MM.1S (cell line): ENCODE data around the gene FAM81A.
A peak's percentile ranks its signal among the peaks of the same experiment; 100 is the strongest.

Experiments
- DNase-seq: peaks from one replicate; pipeline ENCODE4 v3.0.0-alpha.2; 2015
- H2AFZ ChIP-seq: fragments of 300-600 bp; sonication (generic); 2 replicates; pipeline ENCODE4 v1.6.0; 2016; ENCODE audit warnings: antibody characterized with exemption, low read length
- H3F3A ChIP-seq: fragments of 300-600 bp; sonication (generic); 2 replicates; pipeline ENCODE4 v1.6.1; 2016; ENCODE audit warnings: mild to moderate bottlenecking, antibody characterized with exemption, low read length, moderate library complexity, mixed read lengths; ENCODE audit not compliant: insufficient read depth
- H3K27ac ChIP-seq: fragments of 300-600 bp; sonication (generic); 2 replicates; pipeline ENCODE4 v1.5.1; 2016; ENCODE audit warnings: mild to moderate bottlenecking, low read length
- H3K27me3 ChIP-seq: fragments of 300-600 bp; sonication (generic); replicated peaks from 2 replicates; pipeline ENCODE4 v1.6.0; 2016; ENCODE audit warnings: low read length; ENCODE audit not compliant: insufficient read depth
- H3K36me3 ChIP-seq: fragments of 300-600 bp; sonication (generic); replicated peaks from 2 replicates; pipeline ENCODE4 v1.6.1; 2016; ENCODE audit warnings: mild to moderate bottlenecking, low read length, mixed read lengths; ENCODE audit not compliant: insufficient read depth
- H3K4me1 ChIP-seq: fragments of 300-600 bp; sonication (generic); 2 replicates; pipeline ENCODE4 v1.6.1; 2016; ENCODE audit warnings: low read length, mixed read lengths
- H3K4me2 ChIP-seq: fragments of 300-600 bp; sonication (generic); 2 replicates; pipeline ENCODE4 v1.6.0; 2016; ENCODE audit warnings: low read depth, low read length
- H3K4me3 ChIP-seq: fragments of 300-600 bp; sonication (generic); 2 replicates; pipeline ENCODE4 v1.5.1; 2016; ENCODE audit warnings: low read length, mixed read lengths
- H3K79me2 ChIP-seq: fragments of 300-600 bp; sonication (generic); 2 replicates; pipeline ENCODE4 v1.6.1; 2016; ENCODE audit warnings: mixed run types, low read length, mixed read lengths
- H3K9ac ChIP-seq: fragments of 300-600 bp; sonication (generic); 2 replicates; pipeline ENCODE4 v1.6.1; 2016; ENCODE audit warnings: low read length, mixed read lengths
- H3K9me2 ChIP-seq: fragments of 300-600 bp; sonication (generic); replicated peaks from 2 replicates; pipeline ENCODE4 v1.6.1; 2016; ENCODE audit warnings: mild to moderate bottlenecking, low read length, mixed read lengths; ENCODE audit not compliant: insufficient read depth
- H3K9me3 ChIP-seq: fragments of 300-600 bp; sonication (generic); replicated peaks from 2 replicates; pipeline ENCODE4 v1.6.1; 2016; ENCODE audit warnings: mild to moderate bottlenecking, low read length, mixed read lengths; ENCODE audit not compliant: insufficient read depth
- H4K20me1 ChIP-seq: fragments of 300-600 bp; sonication (generic); 2 replicates; pipeline ENCODE4 v1.6.1; 2016; ENCODE audit warnings: mild to moderate bottlenecking, low read length, moderate library complexity, mixed read lengths; ENCODE audit not compliant: insufficient read depth
- CTCF ChIP-seq: fragments of 300-600 bp; sonication (generic); IDR thresholded peaks from 2 replicates; pipeline ENCODE4 v1.5.1; 2016; ENCODE audit warnings: antibody characterized with exemption, low read length, mixed read lengths
- EZH2 ChIP-seq: fragments of 300-600 bp; sonication (generic); optimal IDR thresholded peaks from 2 replicates; pipeline ENCODE3; 2017; ENCODE audit warnings: low read depth, mild to moderate bottlenecking, antibody characterized with exemption, low read length, mixed read lengths
- EZH2phosphoT487 ChIP-seq: fragments of 300-600 bp; sonication (generic); IDR thresholded peaks from 2 replicates; pipeline ENCODE4 v1.6.1; 2018; ENCODE audit warnings: antibody characterized with exemption, low read length

FAM81A gene

GRCh38 chr15:59434481-59434880 is 3.5 kb upstream of the FAM81A start:
- H3K9me3 ChIP-seq = no peaks in the 10 kb centered on the region
- H4K20me1 ChIP-seq = no peaks in the 10 kb centered on the region
- H3K4me1 ChIP-seq = no peaks in the 10 kb centered on the region
- H3K4me2 ChIP-seq = no peak overlapping the region
- no peaks in the 10 kb centered on the region for H3K79me2 ChIP-seq
- no peaks in the 10 kb centered on the region for H3K9me2 ChIP-seq
- H3K9ac ChIP-seq = no peak overlapping the region
- H3F3A ChIP-seq = no peaks in the 10 kb centered on the region
- no peak overlapping the region for H3K4me3 ChIP-seq
- TF ChIP-seq CTCF (no peak), EZH2 (no peak), EZH2phosphoT487 (no peak)
- H3K27ac ChIP-seq = no peak overlapping the region
- H3K36me3 ChIP-seq = no peaks in the 10 kb centered on the region
- H2AFZ ChIP-seq = no peak overlapping the region
- 0 out of 2 replicates have a peak, but pooled peaks cover 5% of the 10 kb centered on the region for H3K27me3 ChIP-seq
- DNase-seq = no peak

GRCh38 chr15:59436774-59437141 is 1.2 kb upstream of the FAM81A start:
- 0 out of 2 replicates have a peak, but pooled peaks cover 5% of the 10 kb centered on the region for H3K27me3 ChIP-seq
- H3K27ac ChIP-seq = no peak overlapping the region
- H4K20me1 ChIP-seq = no peaks in the 10 kb centered on the region
- no peaks in the 10 kb centered on the region for H3K4me1 ChIP-seq
- H2AFZ ChIP-seq = no peak overlapping the region
- no peak for TF ChIP-seq EZH2
- no peak for TF ChIP-seq CTCF
- TF ChIP-seq EZH2phosphoT487 = no peak
- no peak for DNase-seq
- no peaks in the 10 kb centered on the region for H3F3A ChIP-seq
- H3K9me3 ChIP-seq = no peaks in the 10 kb centered on the region
- H3K9me2 ChIP-seq = no peaks in the 10 kb centered on the region
- no peak overlapping the region for H3K9ac ChIP-seq
- H3K4me2 ChIP-seq = no peak overlapping the region
- no peaks in the 10 kb centered on the region for H3K79me2 ChIP-seq
- H3K36me3 ChIP-seq = no peaks in the 10 kb centered on the region
- no peak overlapping the region for H3K4me3 ChIP-seq

- H3K9me2 ChIP-seq = no peaks in the 10 kb centered on the region
- peak overlapping the region; percentile 83 for H2AFZ ChIP-seq
- no peak for DNase-seq
- H3K4me2 ChIP-seq = peak overlapping the region; percentile 77
- peak overlapping the region; percentile 74 for H3K4me3 ChIP-seq
- H3K36me3 ChIP-seq = no peaks in the 10 kb centered on the region
- no peaks in the 10 kb centered on the region for H3K79me2 ChIP-seq
- H3K9me3 ChIP-seq = no peaks in the 10 kb centered on the region
- no peaks in the 10 kb centered on the region for H3K4me1 ChIP-seq
- H3K27me3 ChIP-seq = 0 out of 2 replicates have a peak, but pooled peaks cover 5% of the 10 kb centered on the region
- H3K27ac ChIP-seq = no peak overlapping the region
- no peak for TF ChIP-seq CTCF
- no peak for TF ChIP-seq EZH2phosphoT487
- no peak for TF ChIP-seq EZH2
- no peaks in the 10 kb centered on the region for H3F3A ChIP-seq
- H4K20me1 ChIP-seq = no peaks in the 10 kb centered on the region
- peak overlapping the region; percentile 10; the same call in 1 of the 2 replicates for H3K9ac ChIP-seq
Measured at GRCh38 chr15:59437142-59437816, 707 bp upstream of the FAM81A start.
